Erythroblast (primary cell): ENCODE data around the gene AACS.

Experiments used
- GATA1 ChIP-seq: IDR thresholded peaks from 2 replicates; pipeline ENCODE4 v1.6.1; 2011; ENCODE audit warnings: low read depth, mild to moderate bottlenecking, control low read depth, low read length, moderate library complexity
- POLR2A ChIP-seq: IDR thresholded peaks from 2 replicates; pipeline ENCODE4 v1.6.1; 2011; ENCODE audit warnings: mild to moderate bottlenecking, low read length

DNA sequence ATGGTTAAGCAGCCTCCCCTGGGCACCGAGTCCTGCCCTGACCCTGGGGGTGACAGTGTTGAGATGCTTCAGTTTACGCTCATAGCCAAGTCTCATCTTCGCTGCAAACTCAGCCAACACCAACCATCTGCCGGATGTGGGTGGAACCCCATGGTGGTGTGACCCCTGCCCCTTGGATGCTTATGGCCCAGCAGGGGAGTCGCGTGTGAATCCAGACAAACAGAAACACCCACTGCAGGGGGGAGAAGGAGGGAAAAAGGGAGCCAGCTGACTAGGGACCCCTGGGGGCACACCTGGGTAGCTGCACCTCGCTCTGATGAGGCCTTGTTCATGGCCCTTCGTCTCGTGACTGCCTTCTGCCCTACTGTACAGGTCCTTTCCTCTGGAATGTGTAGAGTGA, 23.8 kb downstream of the AACS start:
- TF ChIP-seq POLR2A (no peak), GATA1 (no peak)
